ENCODE results near the gene SOX15. TPM values are rescaled to one million over a fixed set of nuclear protein-coding genes. Genes with fewer than 3 reads are reported as not detected.

SOX15 gene
- total RNA-seq, 1 experiment from 2014 or later = 6.3 TPM

DNA sequence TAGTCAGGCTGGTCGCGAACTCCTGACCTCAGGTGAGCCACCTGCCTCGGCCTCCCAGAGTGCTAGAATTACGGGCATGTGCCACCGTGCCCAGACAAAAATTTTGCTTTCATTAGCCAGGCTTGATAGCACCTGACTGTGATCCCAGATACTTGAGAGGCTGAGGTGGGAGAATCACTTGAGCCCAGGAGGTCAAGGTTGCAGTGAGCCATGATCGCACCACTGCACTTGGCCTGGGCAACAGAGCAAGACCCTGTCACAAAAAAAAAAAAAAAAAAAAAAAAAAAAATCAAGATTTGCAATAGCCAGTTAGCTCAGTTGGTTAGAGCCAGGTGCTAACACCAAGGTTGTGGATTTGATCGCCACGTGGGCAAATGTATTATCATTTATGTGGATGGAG lies 30.9 kb upstream of the SOX15 start:
- DNase-seq = no peak
- TF ChIP-seq EZH2 (IDR thresholded peaks at IDR 0.05; ENCODE audit: low read length, unreplicated experiment) (no peak), EZH2phosphoT487 (IDR thresholded peaks at IDR 0.05; ENCODE audit: borderline replicate concordance, low read length) (no peak)
- TF ChIP-seq, protein P1, sequence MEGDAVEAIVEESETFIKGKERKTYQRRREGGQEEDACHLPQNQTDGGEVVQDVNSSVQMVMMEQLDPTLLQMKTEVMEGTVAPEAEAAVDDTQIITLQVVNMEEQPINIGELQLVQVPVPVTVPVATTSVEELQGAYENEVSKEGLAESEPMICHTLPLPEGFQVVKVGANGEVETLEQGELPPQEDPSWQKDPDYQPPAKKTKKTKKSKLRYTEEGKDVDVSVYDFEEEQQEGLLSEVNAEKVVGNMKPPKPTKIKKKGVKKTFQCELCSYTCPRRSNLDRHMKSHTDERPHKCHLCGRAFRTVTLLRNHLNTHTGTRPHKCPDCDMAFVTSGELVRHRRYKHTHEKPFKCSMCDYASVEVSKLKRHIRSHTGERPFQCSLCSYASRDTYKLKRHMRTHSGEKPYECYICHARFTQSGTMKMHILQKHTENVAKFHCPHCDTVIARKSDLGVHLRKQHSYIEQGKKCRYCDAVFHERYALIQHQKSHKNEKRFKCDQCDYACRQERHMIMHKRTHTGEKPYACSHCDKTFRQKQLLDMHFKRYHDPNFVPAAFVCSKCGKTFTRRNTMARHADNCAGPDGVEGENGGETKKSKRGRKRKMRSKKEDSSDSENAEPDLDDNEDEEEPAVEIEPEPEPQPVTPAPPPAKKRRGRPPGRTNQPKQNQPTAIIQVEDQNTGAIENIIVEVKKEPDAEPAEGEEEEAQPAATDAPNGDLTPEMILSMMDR (conservative IDR thresholded peaks at IDR 0.05; ENCODE audit: low read depth, low read length) = no peak
- H2AFZ ChIP-seq (ENCODE audit: low read length) = no peak overlapping the region
- no peaks in the 10 kb centered on the region for H3K4me1 ChIP-seq (ENCODE audit: insufficient read depth, low read length)
- no peaks in the 10 kb centered on the region for H4K20me1 ChIP-seq (ENCODE audit: low read length)
- CTCF ChIA-PET = interaction anchor here (1.0 kb wide), 1 partner anchor 31 kb away, joined by 5 read pairs; no protein-coding TSS in a partner anchor
- POLR2A ChIA-PET (ENCODE audit: unreplicated experiment) = no interaction called here
- no peak overlapping the region for H3K27ac ChIP-seq (ENCODE audit: low read length)
- no peak overlapping the region for H3K9ac ChIP-seq (ENCODE audit: low read length)
- H3K4me2 ChIP-seq (ENCODE audit: low read length) = no peak overlapping the region
- H3K9me3 ChIP-seq (ENCODE audit: low read length) = no peaks in the 10 kb centered on the region
- no peaks in the 10 kb centered on the region for H3K36me3 ChIP-seq (ENCODE audit: low read depth, low read length)
- H3K4me3 ChIP-seq (ENCODE audit: low read length) = no peak overlapping the region
- no peaks in the 10 kb centered on the region for H3F3A ChIP-seq (ENCODE audit: low read length, unreplicated experiment)
- intact Hi-C loops (cut with micrococcal nuclease) = no loop called here
- H3K9me2 ChIP-seq (replicated peaks; ENCODE audit: low read length) = no peaks in the 10 kb centered on the region
- BruUV-seq (replicated peaks) = no TSS peak
- no peak for ATAC-seq
- H3K27me3 ChIP-seq (ENCODE audit: low read length) = no peaks in the 10 kb centered on the region
- H3K79me2 ChIP-seq (ENCODE audit: low read length) = no peaks in the 10 kb centered on the region

DNA sequence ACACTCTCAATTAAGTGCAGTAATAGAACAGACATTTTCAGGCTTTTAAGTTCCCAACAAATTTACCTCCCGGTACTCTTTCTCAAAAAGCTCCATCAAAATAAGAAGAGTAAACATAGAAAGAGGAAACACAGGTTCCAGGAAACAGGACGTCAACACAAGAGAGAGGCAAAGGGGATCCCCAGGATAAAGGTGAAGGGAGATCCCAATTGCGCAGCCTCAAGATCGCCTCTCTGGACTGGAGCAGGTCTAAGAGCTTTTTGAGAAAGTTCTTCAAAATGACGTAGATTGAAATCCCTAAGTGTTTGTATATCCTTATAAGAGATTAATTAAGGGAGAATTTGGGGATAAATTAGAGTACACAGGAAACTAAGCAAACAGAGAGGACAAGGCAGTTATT lies 28.7 kb upstream of the SOX15 start:
- TF ChIP-seq EZH2phosphoT487 (IDR thresholded peaks at IDR 0.05; ENCODE audit: borderline replicate concordance, low read length) (no peak), EZH2 (IDR thresholded peaks at IDR 0.05; ENCODE audit: low read length, unreplicated experiment) (no peak)
- TF ChIP-seq, protein P1 (conservative IDR thresholded peaks at IDR 0.05; ENCODE audit: low read depth, low read length) = no peak
- Histone ChIP-seq H3K27me3 (ENCODE audit: low read length) (no peaks in the 10 kb centered on the region), H3K79me2 (ENCODE audit: low read length) (peaks cover 8% of the 10 kb centered on the region), H3K4me2 (ENCODE audit: low read length) (no peak overlapping the region), H3K9me3 (ENCODE audit: low read length) (no peaks in the 10 kb centered on the region), H4K20me1 (ENCODE audit: low read length) (no peaks in the 10 kb centered on the region), H3K4me1 (ENCODE audit: insufficient read depth, low read length) (no peaks in the 10 kb centered on the region; the same call in 1 of the 2 replicates), H3F3A (ENCODE audit: low read length, unreplicated experiment) (no peaks in the 10 kb centered on the region), H3K36me3 (ENCODE audit: low read depth, low read length) (no peaks in the 10 kb centered on the region), H3K9ac (ENCODE audit: low read length) (no peak overlapping the region), H3K27ac (ENCODE audit: low read length) (no peak overlapping the region), H3K9me2 (replicated peaks; ENCODE audit: low read length) (no peaks in the 10 kb centered on the region), H3K4me3 (ENCODE audit: low read length) (no peak overlapping the region), H2AFZ (ENCODE audit: low read length) (no peak overlapping the region)
- intact Hi-C loops (cut with micrococcal nuclease) = no loop called here
- ChIA-PET CTCF (no interaction called here), POLR2A (ENCODE audit: unreplicated experiment) (no interaction called here)
- DNase-seq (no peak), ATAC-seq (no peak)
- no TSS peak for BruUV-seq (replicated peaks)

DNA sequence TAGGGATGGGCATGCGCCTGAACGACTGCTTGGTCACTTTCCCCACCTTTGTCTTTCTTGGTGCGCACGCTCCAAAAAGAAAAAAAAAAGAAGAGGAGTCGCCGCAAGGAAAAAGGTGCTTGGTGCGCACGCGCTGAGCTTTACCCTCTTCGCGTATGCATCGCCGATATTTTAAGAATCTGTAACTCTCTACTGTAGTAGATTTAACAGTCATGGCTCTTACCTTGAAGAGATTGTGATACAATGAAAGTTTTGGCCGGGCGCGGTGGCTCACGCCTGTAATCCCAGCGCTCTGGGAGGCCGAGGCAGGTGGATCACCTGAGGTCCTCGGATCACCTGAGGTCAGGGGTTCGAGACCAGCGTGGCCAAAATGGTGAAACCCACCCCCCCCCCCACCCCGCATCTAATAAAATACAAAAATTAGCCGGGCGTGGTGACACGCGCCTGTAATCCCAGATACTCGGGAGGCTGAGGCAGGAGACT lies 25.4 kb upstream of the SOX15 start:
- H3F3A ChIP-seq (ENCODE audit: low read length, unreplicated experiment) = no peaks in the 10 kb centered on the region
- POLR2A ChIA-PET (ENCODE audit: unreplicated experiment) = interaction anchor here (0.6 to 1.0 kb wide), 6 partner anchors 11 to 558 kb away, joined by 4 to 11 read pairs (median 4); partner anchors contain the start of genes MPDU1 and SAT2
- no peaks in the 10 kb centered on the region for H3K9me2 ChIP-seq (replicated peaks; ENCODE audit: low read length)
- ATAC-seq (no peak), DNase-seq (no peak)
- intact Hi-C loops (cut with micrococcal nuclease) = no loop called here
- peaks cover 41% of the 10 kb centered on the region for H3K79me2 ChIP-seq (ENCODE audit: low read length)
- H3K27ac ChIP-seq (ENCODE audit: low read length) = peak overlapping the region; percentile 29; the same call in 1 of the 2 replicates
- no peak for TF ChIP-seq EZH2phosphoT487 (IDR thresholded peaks at IDR 0.05; ENCODE audit: borderline replicate concordance, low read length)
- TF ChIP-seq EZH2 (IDR thresholded peaks at IDR 0.05; ENCODE audit: low read length, unreplicated experiment) = no peak
- TF ChIP-seq, protein P1 (conservative IDR thresholded peaks at IDR 0.05; ENCODE audit: low read depth, low read length) = no peak
- CTCF ChIA-PET = interaction anchor here (0.5 to 0.6 kb wide), 2 partner anchors 17 to 36 kb away, joined by 5 to 6 read pairs; no protein-coding TSS in a partner anchor
- H3K27me3 ChIP-seq (ENCODE audit: low read length) = no peaks in the 10 kb centered on the region
- TSS peak; percentile 91 for BruUV-seq (replicated peaks)
- H3K4me3 ChIP-seq (ENCODE audit: low read length) = peak overlapping the region; percentile 64
- H3K36me3 ChIP-seq (ENCODE audit: low read depth, low read length) = no peaks in the 10 kb centered on the region
- H3K9me3 ChIP-seq (ENCODE audit: low read length) = no peaks in the 10 kb centered on the region
- peak overlapping the region; percentile 87 for H2AFZ ChIP-seq (ENCODE audit: low read length)
- peaks cover 8% of the 10 kb centered on the region; the same call in 1 of the 2 replicates for H4K20me1 ChIP-seq (ENCODE audit: low read length)
- H3K9ac ChIP-seq (ENCODE audit: low read length) = peak overlapping the region; percentile 49
- H3K4me2 ChIP-seq (ENCODE audit: low read length) = peak overlapping the region; percentile 74
- H3K4me1 ChIP-seq (ENCODE audit: insufficient read depth, low read length) = peaks cover 19% of the 10 kb centered on the region
